Peyer's patch (tissue), 4 donors: ENCODE results near the gene DCDC2.

Experiments used
- POLR2A ChIP-seq, 2 donors: fragments of 450-650 bp; IDR thresholded peaks; one replicate each; pipeline ENCODE4 v1.5.1; 2017; ENCODE audit warnings: antibody characterized with exemption in 2 of 2, mild to moderate bottlenecking in 2 of 2, moderate library complexity in 2 of 2
- TF ChIP-seq, protein P1 (sequence below), 6 experiments: fragments of 450-650 bp in 4 of 6; fragments of 200-600 bp in 2 of 6; sonication (generic) in 1 of 6; IDR thresholded peaks; one replicate each; pipeline ENCODE4 v1.5.1; 2017 to 2019; ENCODE audit warnings: antibody characterized with exemption in 6 of 6, mild to moderate bottlenecking in 3 of 6, moderate library complexity in 1 of 6

DNA sequence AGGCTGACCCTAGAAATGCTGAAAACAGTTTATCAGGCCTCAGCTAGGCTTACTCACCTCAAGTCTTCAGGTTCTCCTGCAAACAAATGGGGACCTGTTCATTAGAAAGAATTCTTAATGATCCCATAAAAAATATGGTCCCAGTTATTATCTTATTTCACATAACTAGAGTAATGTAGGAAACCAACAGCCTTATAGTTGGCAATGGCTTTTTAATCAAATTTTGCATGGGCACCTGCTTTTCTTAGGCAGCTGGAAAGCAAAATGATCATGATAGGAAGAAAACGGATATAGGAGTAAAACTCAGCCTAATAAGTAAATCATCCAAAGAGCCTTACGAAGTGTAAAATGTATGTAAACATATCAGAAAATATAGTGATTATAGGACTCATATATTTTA, 230.5 kb downstream of the DCDC2 start:
- TF ChIP-seq, protein P1, sequence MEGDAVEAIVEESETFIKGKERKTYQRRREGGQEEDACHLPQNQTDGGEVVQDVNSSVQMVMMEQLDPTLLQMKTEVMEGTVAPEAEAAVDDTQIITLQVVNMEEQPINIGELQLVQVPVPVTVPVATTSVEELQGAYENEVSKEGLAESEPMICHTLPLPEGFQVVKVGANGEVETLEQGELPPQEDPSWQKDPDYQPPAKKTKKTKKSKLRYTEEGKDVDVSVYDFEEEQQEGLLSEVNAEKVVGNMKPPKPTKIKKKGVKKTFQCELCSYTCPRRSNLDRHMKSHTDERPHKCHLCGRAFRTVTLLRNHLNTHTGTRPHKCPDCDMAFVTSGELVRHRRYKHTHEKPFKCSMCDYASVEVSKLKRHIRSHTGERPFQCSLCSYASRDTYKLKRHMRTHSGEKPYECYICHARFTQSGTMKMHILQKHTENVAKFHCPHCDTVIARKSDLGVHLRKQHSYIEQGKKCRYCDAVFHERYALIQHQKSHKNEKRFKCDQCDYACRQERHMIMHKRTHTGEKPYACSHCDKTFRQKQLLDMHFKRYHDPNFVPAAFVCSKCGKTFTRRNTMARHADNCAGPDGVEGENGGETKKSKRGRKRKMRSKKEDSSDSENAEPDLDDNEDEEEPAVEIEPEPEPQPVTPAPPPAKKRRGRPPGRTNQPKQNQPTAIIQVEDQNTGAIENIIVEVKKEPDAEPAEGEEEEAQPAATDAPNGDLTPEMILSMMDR (IDR thresholded peaks at IDR 0.05) = no peak
- TF ChIP-seq POLR2A (IDR thresholded peaks at IDR 0.05) = no peak
